Mesenchymal stem cell (in vitro differentiated cells and primary cell): ENCODE measurements around the gene PLXNA2.

ENCODE experiments used
- DNase-seq: peaks from one replicate; pipeline ENCODE4 v3.0.0-alpha.2; 2013
- H2AFZ ChIP-seq: one replicate; pipeline ENCODE4 v1.6.1; 2013; ENCODE audit warnings: low read depth, mild to moderate bottlenecking, control low read depth, inconsistent platforms, low read length, moderate library complexity
- H2AK5ac ChIP-seq: 2 replicates; pipeline ENCODE4 v1.6.1; 2013; ENCODE audit warnings: low read length, moderate library complexity, mild to moderate bottlenecking, inconsistent platforms; ENCODE audit not compliant: severe bottlenecking
- H2BK120ac ChIP-seq: one replicate; pipeline ENCODE4 v1.6.1; 2013; ENCODE audit warnings: low read depth, mild to moderate bottlenecking, inconsistent platforms, low read length, moderate library complexity
- H2BK12ac ChIP-seq, 2 experiments: one replicate each; pipeline ENCODE4 v1.6.1; 2013; ENCODE audit warnings: inconsistent platforms in 2 of 2, low read length in 2 of 2, mild to moderate bottlenecking in 2 of 2, moderate library complexity in 2 of 2, control low read depth in 1 of 2
- H2BK15ac ChIP-seq: one replicate; pipeline ENCODE4 v1.6.1; 2013; ENCODE audit warnings: mild to moderate bottlenecking, low read depth, inconsistent platforms; ENCODE audit not compliant: poor library complexity, severe bottlenecking
- H2BK5ac ChIP-seq: 2 replicates; pipeline ENCODE4 v1.6.1; 2013; ENCODE audit warnings: low read depth, mild to moderate bottlenecking, low read length, control low read depth, inconsistent platforms; ENCODE audit not compliant: poor library complexity, severe bottlenecking
- H3K14ac ChIP-seq, 2 experiments: one replicate each; pipeline ENCODE4 v1.6.1; 2013; ENCODE audit warnings: inconsistent platforms in 2 of 2, low read length in 2 of 2, control low read depth in 1 of 2, mild to moderate bottlenecking in 1 of 2, moderate library complexity in 1 of 2
- H3K18ac ChIP-seq, 2 experiments: one replicate each; pipeline ENCODE4 v1.6.1; 2013; ENCODE audit warnings: inconsistent platforms in 2 of 2, low read length in 2 of 2, control low read depth in 1 of 2, low read depth in 1 of 2, mild to moderate bottlenecking in 1 of 2
- H3K23ac ChIP-seq, 2 experiments: one replicate each; pipeline ENCODE4 v1.6.1; 2013; ENCODE audit warnings: inconsistent platforms in 2 of 2, low read length in 2 of 2, mild to moderate bottlenecking in 2 of 2, moderate library complexity in 2 of 2, control low read depth in 1 of 2
- H3K27ac ChIP-seq: 2 replicates; pipeline ENCODE4 v1.5.1; 2013; ENCODE audit warnings: mild to moderate bottlenecking, moderate library complexity, low read length, control low read depth, inconsistent platforms; ENCODE audit not compliant: poor library complexity, severe bottlenecking
- H3K27me3 ChIP-seq, 2 experiments: 2 replicates each; pipeline versions ENCODE4 v1.6.1 to v1.7.0; 2013; ENCODE audit warnings: low read length in 2 of 2, mild to moderate bottlenecking in 2 of 2, moderate library complexity in 2 of 2, control low read depth in 1 of 2, inconsistent platforms in 1 of 2; ENCODE audit not compliant: control insufficient read depth in 1 of 2, insufficient read depth in 1 of 2
- H3K36me3 ChIP-seq, 2 experiments: 2 replicates each; pipeline versions ENCODE4 v1.6.1 to v1.7.0; 2013; ENCODE audit warnings: low read length in 2 of 2, control low read depth in 1 of 2, inconsistent platforms in 1 of 2, low read depth in 1 of 2, mild to moderate bottlenecking in 1 of 2; ENCODE audit not compliant: insufficient read depth in 2 of 2, control insufficient read depth in 1 of 2
- H3K4ac ChIP-seq, 2 experiments: one replicate each; pipeline ENCODE4 v1.6.1; 2013; ENCODE audit warnings: inconsistent platforms in 2 of 2, low read length in 2 of 2, mild to moderate bottlenecking in 2 of 2, moderate library complexity in 2 of 2, control low read depth in 1 of 2, low read depth in 1 of 2
- H3K4me1 ChIP-seq: 2 replicates; pipeline ENCODE4 v1.6.1; 2013; ENCODE audit warnings: low read depth, low read length, control low read depth; ENCODE audit not compliant: control insufficient read depth, insufficient read depth
- H3K4me2 ChIP-seq: 2 replicates; pipeline ENCODE4 v1.6.1; 2013; ENCODE audit warnings: low read length, mild to moderate bottlenecking, inconsistent platforms; ENCODE audit not compliant: poor library complexity, severe bottlenecking
- H3K4me3 ChIP-seq, 2 experiments: 2 replicates each; pipeline versions ENCODE4 v1.5.1 to v1.7.0; 2013; ENCODE audit warnings: low read length in 2 of 2, mild to moderate bottlenecking in 2 of 2, control low read depth in 1 of 2, low read depth in 1 of 2; ENCODE audit not compliant: insufficient read depth in 1 of 2
- H3K79me1 ChIP-seq: replicated peaks from 2 replicates; pipeline ENCODE4 v1.6.1; 2013; ENCODE audit warnings: mild to moderate bottlenecking, control low read depth, low read length, inconsistent platforms; ENCODE audit not compliant: poor library complexity, severe bottlenecking
- H3K9ac ChIP-seq: 2 replicates; pipeline ENCODE4 v1.7.0; 2013; ENCODE audit warnings: mild to moderate bottlenecking, low read length, moderate library complexity
- H3K9me3 ChIP-seq: 2 replicates; pipeline ENCODE4 v1.7.0; 2013; ENCODE audit warnings: mild to moderate bottlenecking, low read length; ENCODE audit not compliant: control insufficient read depth
- H4K8ac ChIP-seq: one replicate; pipeline ENCODE4 v1.6.1; 2013; ENCODE audit warnings: inconsistent platforms, mild to moderate bottlenecking, low read length, moderate library complexity
- H4K91ac ChIP-seq: one replicate; pipeline ENCODE4 v1.6.1; 2013; ENCODE audit warnings: mild to moderate bottlenecking, low read length, inconsistent platforms
- WGBS: methylation state at CpG from one replicate; pipeline ENCODE4 v1.1.7; 2013; ENCODE audit warnings: mixed read lengths; 5-methylcytosine and 5-hydroxymethylcytosine counted together

The PLXNA2 gene

DNA sequence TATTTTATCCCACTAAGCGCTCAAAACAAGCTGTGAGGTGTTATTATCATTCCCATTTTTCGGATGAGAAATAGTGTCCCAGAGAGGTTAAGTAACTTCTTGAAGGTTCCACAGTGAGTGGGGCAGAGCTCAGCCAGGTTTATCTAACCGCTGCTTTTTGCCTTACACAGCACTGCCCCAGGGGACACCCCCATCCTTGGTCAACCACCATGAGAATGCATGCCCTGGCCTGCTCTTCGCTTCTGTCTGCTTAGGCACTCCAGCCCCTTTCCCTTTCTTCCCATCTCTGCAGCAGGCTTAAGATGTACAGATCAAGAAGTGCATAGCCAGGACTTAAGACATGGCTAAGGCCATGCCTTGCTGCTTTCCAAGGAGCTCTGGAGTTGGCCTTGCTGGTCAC is 174.3 kb downstream of the PLXNA2 start:
- no peak overlapping the region for H3K9ac ChIP-seq
- no peak overlapping the region for H2BK120ac ChIP-seq
- H3K14ac ChIP-seq = no peak overlapping the region
- no peaks in the 10 kb centered on the region for H3K9me3 ChIP-seq
- H2BK12ac ChIP-seq = no peak overlapping the region
- H4K8ac ChIP-seq = no peak overlapping the region
- WGBS = 95% methylated on average over 4 of the region's 4 CpGs
- no peak overlapping the region for H2AFZ ChIP-seq
- H2BK5ac ChIP-seq = no peak overlapping the region
- peaks cover 10% of the 10 kb centered on the region for H3K4me1 ChIP-seq
- H3K36me3 ChIP-seq = no peaks in the 10 kb centered on the region
- no peak overlapping the region for H3K27ac ChIP-seq
- no peaks in the 10 kb centered on the region for H3K79me1 ChIP-seq
- no peak overlapping the region for H4K91ac ChIP-seq
- H3K4ac ChIP-seq = no peak overlapping the region
- DNase-seq = no peak
- H3K18ac ChIP-seq = no peak overlapping the region
- H3K4me3 ChIP-seq = no peak overlapping the region
- H2BK15ac ChIP-seq = no peak overlapping the region
- no peak overlapping the region for H3K23ac ChIP-seq
- no peak overlapping the region for H3K4me2 ChIP-seq
- no peaks in the 10 kb centered on the region for H3K27me3 ChIP-seq
- no peak overlapping the region for H2AK5ac ChIP-seq

GRCh38 chr1:208069317-208069716 is 174.9 kb downstream of the PLXNA2 start:
- Histone ChIP-seq H3K14ac (no peak overlapping the region), H2BK12ac (no peak overlapping the region), H3K27ac (no peak overlapping the region), H2BK120ac (no peak overlapping the region), H4K91ac (no peak overlapping the region), H3K4me1 (peaks cover 10% of the 10 kb centered on the region), H3K27me3 (no peaks in the 10 kb centered on the region), H3K18ac (no peak overlapping the region), H2AK5ac (no peak overlapping the region), H2BK15ac (no peak overlapping the region), H3K79me1 (no peaks in the 10 kb centered on the region), H4K8ac (no peak overlapping the region), H3K4me2 (no peak overlapping the region), H2AFZ (no peak overlapping the region), H2BK5ac (no peak overlapping the region), H3K9me3 (no peaks in the 10 kb centered on the region), H3K23ac (no peak overlapping the region), H3K4me3 (no peak overlapping the region), H3K36me3 (no peaks in the 10 kb centered on the region), H3K4ac (no peak overlapping the region), H3K9ac (no peak overlapping the region)
- no peak for DNase-seq
- 95% methylated on average over 7 of the region's 8 CpGs for WGBS

DNA sequence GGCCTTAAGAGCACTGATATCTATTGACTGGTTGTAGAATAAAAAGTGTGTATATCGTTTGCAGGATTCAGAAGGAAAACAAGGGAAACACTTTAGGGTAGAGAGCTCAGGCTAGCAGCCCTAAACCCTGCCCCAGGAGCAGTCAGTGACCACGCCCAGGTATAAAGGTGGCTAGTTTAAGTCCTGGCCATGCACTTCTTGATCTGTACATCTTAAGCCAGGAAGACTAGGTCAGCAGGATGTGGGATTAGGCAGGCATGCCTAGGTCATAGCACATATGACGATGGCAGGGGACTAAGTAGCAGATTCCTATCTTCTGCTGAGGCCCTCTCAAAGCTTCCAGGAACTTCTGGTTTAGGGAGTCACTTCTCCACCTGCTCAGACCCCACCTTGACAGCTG is 175.3 kb downstream of the PLXNA2 start:
- H3K36me3 ChIP-seq = no peaks in the 10 kb centered on the region
- WGBS = 94% methylated on average over 3 of the region's 3 CpGs
- H3K9me3 ChIP-seq = no peaks in the 10 kb centered on the region
- peaks cover 10% of the 10 kb centered on the region for H3K4me1 ChIP-seq
- no peak overlapping the region for H2BK5ac ChIP-seq
- no peak overlapping the region for H4K8ac ChIP-seq
- H2BK120ac ChIP-seq = no peak overlapping the region
- no peak overlapping the region for H2AFZ ChIP-seq
- no peak overlapping the region for H2BK15ac ChIP-seq
- H3K9ac ChIP-seq = no peak overlapping the region
- H3K4ac ChIP-seq = no peak overlapping the region
- H3K23ac ChIP-seq = no peak overlapping the region
- no peaks in the 10 kb centered on the region for H3K79me1 ChIP-seq
- H3K18ac ChIP-seq = no peak overlapping the region
- H3K27me3 ChIP-seq = no peaks in the 10 kb centered on the region
- no peak for DNase-seq
- no peak overlapping the region for H3K4me2 ChIP-seq
- no peak overlapping the region for H3K4me3 ChIP-seq
- no peak overlapping the region for H3K27ac ChIP-seq
- H2AK5ac ChIP-seq = no peak overlapping the region
- no peak overlapping the region for H4K91ac ChIP-seq
- no peak overlapping the region for H3K14ac ChIP-seq
- H2BK12ac ChIP-seq = no peak overlapping the region

DNA sequence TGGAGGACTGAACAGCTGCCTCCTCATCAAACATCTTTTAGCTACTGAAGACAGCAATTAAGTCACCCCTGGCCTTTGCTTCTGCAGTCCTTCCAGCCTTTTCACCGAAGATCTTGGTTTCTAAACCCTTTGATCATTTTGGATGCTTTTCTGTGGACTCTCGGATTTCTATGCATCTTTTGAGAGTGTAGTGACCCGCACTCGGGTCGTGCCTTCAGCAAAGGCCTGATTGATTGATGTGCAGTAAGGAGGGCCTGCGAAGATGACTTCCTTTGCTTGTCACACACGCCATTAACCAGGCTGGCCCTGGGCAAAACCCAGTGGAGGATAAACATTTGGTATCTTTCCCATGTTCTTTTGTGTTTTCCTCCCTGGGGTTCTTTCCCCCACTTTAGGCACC is 175.8 kb downstream of the PLXNA2 start:
- DNase-seq = no peak
- Histone ChIP-seq H2BK120ac (no peak overlapping the region), H3K27me3 (no peaks in the 10 kb centered on the region), H3K18ac (no peak overlapping the region), H3K79me1 (no peaks in the 10 kb centered on the region), H3K4me1 (peaks cover 10% of the 10 kb centered on the region), H2BK15ac (no peak overlapping the region), H3K4me2 (no peak overlapping the region), H3K9ac (no peak overlapping the region), H4K91ac (no peak overlapping the region), H3K36me3 (no peaks in the 10 kb centered on the region), H2AK5ac (no peak overlapping the region), H3K27ac (no peak overlapping the region), H3K14ac (no peak overlapping the region), H4K8ac (no peak overlapping the region), H3K4ac (no peak overlapping the region), H2AFZ (no peak overlapping the region), H2BK5ac (no peak overlapping the region), H3K9me3 (no peaks in the 10 kb centered on the region), H3K4me3 (no peak overlapping the region), H2BK12ac (no peak overlapping the region), H3K23ac (no peak overlapping the region)
- 90% methylated on average over 7 of the region's 7 CpGs for WGBS
